Measurements from ENCODE around the gene PMVK. TPM values are rescaled to one million over a fixed set of nuclear protein-coding genes. Genes with fewer than 3 reads are reported as not detected.

PMVK gene
- total and polyA plus RNA-seq, 10 of the 15 experiments (the other 5 are each of a cell fraction or from before 2014, with no cell fraction given), result 6.0 to 121 (median 49.4) TPM

DNA sequence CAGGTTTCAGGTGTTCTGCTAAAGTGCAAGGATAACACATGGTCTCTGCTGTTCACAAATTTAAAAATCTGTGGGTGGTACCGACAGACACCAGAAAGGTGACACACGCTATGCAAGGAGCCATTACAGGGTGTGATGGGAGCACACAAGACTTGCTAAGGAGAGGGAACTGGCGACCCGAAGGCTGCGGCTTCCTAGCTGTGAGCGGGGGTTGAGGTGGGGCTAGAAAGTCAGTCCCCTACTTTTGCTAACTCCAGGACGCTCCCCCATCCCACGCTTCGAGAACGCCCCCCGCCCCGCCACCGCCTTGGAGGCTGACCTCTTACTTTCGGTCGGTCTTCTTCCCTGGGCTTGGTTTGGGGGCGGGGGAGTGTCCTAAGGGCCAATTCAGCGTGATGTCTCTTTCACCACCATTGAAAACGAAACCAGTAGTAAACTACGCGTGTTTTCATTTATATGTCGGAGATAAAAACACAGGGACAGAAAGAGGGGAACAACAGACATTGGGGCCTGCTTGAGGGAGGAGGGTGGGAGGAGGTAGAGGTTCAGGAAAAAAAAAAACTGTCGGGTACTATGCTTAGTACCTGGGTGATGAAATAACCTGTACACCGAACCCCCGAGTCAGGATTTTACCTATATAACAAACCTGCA is 39.0 kb upstream of the PMVK start (continued):
- TF ChIP-seq ESRRA (IDR thresholded peaks at IDR 0.05; ENCODE audit: low read length), result no peak
- TF ChIP-seq NR2F1 (conservative IDR thresholded peaks at IDR 0.05), result peak; percentile 89
- 0 out of 2 replicates have a peak, but pooled peaks have one; percentile 9 for TF ChIP-seq BACH1 (IDR thresholded peaks at IDR 0.05; ENCODE audit: borderline replicate concordance)
- TF ChIP-seq SIN3A (IDR thresholded peaks at IDR 0.05; ENCODE audit: low read depth, low read length), result peak; percentile 63
- TF ChIP-seq NFIC (IDR thresholded peaks at IDR 0.05; ENCODE audit: low read depth, low read length), result no peak
- TF ChIP-seq, protein P1, sequence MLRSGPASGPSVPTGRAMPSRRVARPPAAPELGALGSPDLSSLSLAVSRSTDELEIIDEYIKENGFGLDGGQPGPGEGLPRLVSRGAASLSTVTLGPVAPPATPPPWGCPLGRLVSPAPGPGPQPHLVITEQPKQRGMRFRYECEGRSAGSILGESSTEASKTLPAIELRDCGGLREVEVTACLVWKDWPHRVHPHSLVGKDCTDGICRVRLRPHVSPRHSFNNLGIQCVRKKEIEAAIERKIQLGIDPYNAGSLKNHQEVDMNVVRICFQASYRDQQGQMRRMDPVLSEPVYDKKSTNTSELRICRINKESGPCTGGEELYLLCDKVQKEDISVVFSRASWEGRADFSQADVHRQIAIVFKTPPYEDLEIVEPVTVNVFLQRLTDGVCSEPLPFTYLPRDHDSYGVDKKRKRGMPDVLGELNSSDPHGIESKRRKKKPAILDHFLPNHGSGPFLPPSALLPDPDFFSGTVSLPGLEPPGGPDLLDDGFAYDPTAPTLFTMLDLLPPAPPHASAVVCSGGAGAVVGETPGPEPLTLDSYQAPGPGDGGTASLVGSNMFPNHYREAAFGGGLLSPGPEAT (IDR thresholded peaks at IDR 0.05; ENCODE audit: low read depth), result peak; percentile 29; the same call in 1 of the 2 replicates
- no peak for TF ChIP-seq POLR2AphosphoS2 (IDR thresholded peaks at IDR 0.05; ENCODE audit: low read depth, low read length)
- peak; percentile 7; the same call in 1 of the 2 replicates for TF ChIP-seq CREM (IDR thresholded peaks at IDR 0.05; ENCODE audit: low read depth)
- TF ChIP-seq, protein P2, sequence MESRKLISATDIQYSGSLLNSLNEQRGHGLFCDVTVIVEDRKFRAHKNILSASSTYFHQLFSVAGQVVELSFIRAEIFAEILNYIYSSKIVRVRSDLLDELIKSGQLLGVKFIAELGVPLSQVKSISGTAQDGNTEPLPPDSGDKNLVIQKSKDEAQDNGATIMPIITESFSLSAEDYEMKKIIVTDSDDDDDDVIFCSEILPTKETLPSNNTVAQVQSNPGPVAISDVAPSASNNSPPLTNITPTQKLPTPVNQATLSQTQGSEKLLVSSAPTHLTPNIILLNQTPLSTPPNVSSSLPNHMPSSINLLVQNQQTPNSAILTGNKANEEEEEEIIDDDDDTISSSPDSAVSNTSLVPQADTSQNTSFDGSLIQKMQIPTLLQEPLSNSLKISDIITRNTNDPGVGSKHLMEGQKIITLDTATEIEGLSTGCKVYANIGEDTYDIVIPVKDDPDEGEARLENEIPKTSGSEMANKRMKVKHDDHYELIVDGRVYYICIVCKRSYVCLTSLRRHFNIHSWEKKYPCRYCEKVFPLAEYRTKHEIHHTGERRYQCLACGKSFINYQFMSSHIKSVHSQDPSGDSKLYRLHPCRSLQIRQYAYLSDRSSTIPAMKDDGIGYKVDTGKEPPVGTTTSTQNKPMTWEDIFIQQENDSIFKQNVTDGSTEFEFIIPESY (IDR thresholded peaks at IDR 0.05), result no peak
- no peak for TF ChIP-seq ZNF217 (IDR thresholded peaks at IDR 0.05)
- no peak for TF ChIP-seq TARDBP (IDR thresholded peaks at IDR 0.05; ENCODE audit: borderline replicate concordance)
- TF ChIP-seq MXI1 (IDR thresholded peaks at IDR 0.05; ENCODE audit: low read depth, low read length), result peak; percentile 83; the same call in 1 of the 2 replicates
- TF ChIP-seq ZNF274 (IDR thresholded peaks at IDR 0.05; ENCODE audit: insufficient read depth, insufficient read length), result no peak
- TF ChIP-seq, protein P3, sequence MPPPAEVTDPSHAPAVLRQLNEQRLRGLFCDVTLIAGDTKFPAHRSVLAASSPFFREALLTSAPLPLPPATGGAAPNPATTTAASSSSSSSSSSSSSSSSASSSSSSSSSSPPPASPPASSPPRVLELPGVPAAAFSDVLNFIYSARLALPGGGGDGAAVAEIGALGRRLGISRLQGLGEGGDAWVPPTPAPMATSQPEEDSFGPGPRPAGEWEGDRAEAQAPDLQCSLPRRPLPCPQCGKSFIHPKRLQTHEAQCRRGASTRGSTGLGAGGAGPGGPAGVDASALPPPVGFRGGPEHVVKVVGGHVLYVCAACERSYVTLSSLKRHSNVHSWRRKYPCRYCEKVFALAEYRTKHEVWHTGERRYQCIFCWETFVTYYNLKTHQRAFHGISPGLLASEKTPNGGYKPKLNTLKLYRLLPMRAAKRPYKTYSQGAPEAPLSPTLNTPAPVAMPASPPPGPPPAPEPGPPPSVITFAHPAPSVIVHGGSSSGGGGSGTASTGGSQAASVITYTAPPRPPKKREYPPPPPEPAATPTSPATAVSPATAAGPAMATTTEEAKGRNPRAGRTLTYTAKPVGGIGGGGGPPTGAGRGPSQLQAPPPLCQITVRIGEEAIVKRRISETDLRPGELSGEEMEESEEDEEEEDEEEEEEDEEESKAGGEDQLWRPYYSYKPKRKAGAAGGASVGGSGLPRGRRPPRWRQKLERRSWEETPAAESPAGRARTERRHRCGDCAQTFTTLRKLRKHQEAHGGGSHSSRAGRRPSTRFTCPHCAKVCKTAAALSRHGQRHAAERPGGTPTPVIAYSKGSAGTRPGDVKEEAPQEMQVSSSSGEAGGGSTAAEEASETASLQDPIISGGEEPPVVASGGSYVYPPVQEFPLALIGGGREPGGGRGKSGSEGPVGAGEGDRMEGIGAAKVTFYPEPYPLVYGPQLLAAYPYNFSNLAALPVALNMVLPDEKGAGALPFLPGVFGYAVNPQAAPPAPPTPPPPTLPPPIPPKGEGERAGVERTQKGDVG (CRISPR knock-in tag; IDR thresholded peaks at IDR 0.05), result no peak
- TF ChIP-seq GATAD2B (conservative IDR thresholded peaks at IDR 0.05; ENCODE audit: low read depth), result 0 out of 2 replicates have a peak, but pooled peaks have one; percentile 22
- no peak for TF ChIP-seq GABPA (IDR thresholded peaks at IDR 0.05; ENCODE audit: low read depth)
- peak; percentile 38; the same call in 1 of the 2 replicates for TF ChIP-seq EED (IDR thresholded peaks at IDR 0.05; ENCODE audit: low read depth)
- 0 out of 2 replicates have a peak, but pooled peaks have one; percentile 18 for TF ChIP-seq SMARCA5 (IDR thresholded peaks at IDR 0.05)
- TF ChIP-seq RAD51 (IDR thresholded peaks at IDR 0.05), result no peak
- TF ChIP-seq PML (IDR thresholded peaks at IDR 0.05; ENCODE audit: low read length), result 0 out of 2 replicates have a peak, but pooled peaks have one; percentile 6
- no peak; the same call in 1 of the 2 replicates for TF ChIP-seq LARP7 (IDR thresholded peaks at IDR 0.05)
- TF ChIP-seq RUNX3 (IDR thresholded peaks at IDR 0.05; ENCODE audit: low read length), result peak; percentile 31; the same call in 1 of the 2 replicates
